RWPE2 (cell line): ENCODE results near the gene TSPAN6.

Source experiments
- ATAC-seq: fragments of 200-7000 bp; cut with Tn5 transposase; 3 replicates; pipeline ENCODE4 v1.9.1; 2021; ENCODE audit warnings: low read depth
- DNase-seq: peaks from one replicate; pipeline ENCODE4 v3.0.0-alpha.2; 2020; ENCODE audit warnings: low spot score
- H3K27ac ChIP-seq: fragments of 450-650 bp; 2 replicates; pipeline ENCODE4 v1.5.1; 2017; ENCODE audit warnings: mild to moderate bottlenecking; ENCODE audit not compliant: poor library complexity, severe bottlenecking
- H3K27me3 ChIP-seq: fragments of 250-450 bp; sonication (Bioruptor Pico); 2 replicates; pipeline ENCODE4 v1.5.1; 2021; ENCODE audit warnings: mild to moderate bottlenecking, moderate library complexity; ENCODE audit not compliant: insufficient read depth, poor library complexity, severe bottlenecking
- H3K36me3 ChIP-seq: fragments of 250-450 bp; sonication (Bioruptor Pico); 2 replicates; pipeline ENCODE4 v1.5.1; 2020; ENCODE audit warnings: low read depth, mild to moderate bottlenecking, moderate library complexity
- H3K4me1 ChIP-seq: fragments of 250-450 bp; sonication (Bioruptor Pico); 2 replicates; pipeline ENCODE4 v1.5.1; 2021; ENCODE audit warnings: mild to moderate bottlenecking, moderate library complexity; ENCODE audit not compliant: insufficient read depth, poor library complexity, severe bottlenecking
- H3K4me3 ChIP-seq: fragments of 250-450 bp; sonication (Bioruptor Pico); 2 replicates; pipeline ENCODE4 v1.5.1; 2021; ENCODE audit warnings: mild to moderate bottlenecking, moderate library complexity; ENCODE audit not compliant: severe bottlenecking
- H3K9me3 ChIP-seq: fragments of 250-450 bp; sonication (Bioruptor Pico); 2 replicates; pipeline ENCODE4 v1.5.1; 2021; ENCODE audit warnings: mild to moderate bottlenecking, moderate library complexity; ENCODE audit not compliant: severe bottlenecking
- CTCF ChIP-seq: fragments of 450-650 bp; IDR thresholded peaks from one replicate; pipeline ENCODE4 v1.5.1; 2017; ENCODE audit warnings: mild to moderate bottlenecking, moderate library complexity; ENCODE audit not compliant: poor library complexity, severe bottlenecking

Gene TSPAN6

DNA sequence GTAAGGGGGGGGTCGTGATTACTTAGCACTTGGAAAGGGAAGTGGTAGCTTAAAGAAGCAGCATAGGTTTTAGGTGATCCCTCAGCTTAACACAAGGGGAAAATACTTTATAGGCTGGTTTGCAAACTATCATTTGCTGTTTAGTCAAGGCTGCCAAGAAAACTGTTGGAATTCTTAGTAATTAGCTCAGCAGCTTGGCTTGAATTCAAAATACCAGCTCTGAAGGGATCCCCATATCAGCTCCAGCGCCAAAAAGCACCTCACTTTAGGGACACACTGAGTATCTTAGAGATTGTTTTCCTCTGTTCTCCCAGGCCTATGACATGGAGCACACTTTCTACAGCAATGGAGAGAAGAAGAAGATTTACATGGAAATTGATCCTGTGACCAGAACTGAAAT lies 43.0 kb downstream of the TSPAN6 start:
- Histone ChIP-seq H3K36me3 (no peaks in the 10 kb centered on the region), H3K4me1 (no peaks in the 10 kb centered on the region), H3K27ac (no peak overlapping the region), H3K27me3 (no peaks in the 10 kb centered on the region), H3K9me3 (no peaks in the 10 kb centered on the region), H3K4me3 (no peak overlapping the region)
- ATAC-seq (no peak), DNase-seq (no peak)
- TF ChIP-seq CTCF: no peak

DNA sequence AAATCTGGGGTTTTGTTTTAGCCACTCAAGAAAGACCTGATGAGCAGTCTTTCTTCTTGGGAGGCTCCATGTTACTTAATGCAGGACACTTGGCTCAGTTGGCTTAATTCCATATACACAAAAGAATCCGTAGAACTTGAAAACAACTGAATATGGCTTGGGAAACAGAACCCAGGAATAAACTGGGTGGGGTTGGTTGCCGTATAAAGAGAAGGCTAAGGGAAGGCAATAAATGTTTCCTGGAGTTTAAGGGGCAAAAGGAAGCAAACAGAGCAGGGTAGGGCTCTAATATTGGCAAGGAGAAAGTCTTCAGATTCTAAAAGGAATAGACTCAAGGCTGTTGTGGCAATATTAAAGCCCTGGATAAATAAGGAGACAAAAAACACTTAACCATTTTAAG lies 43.5 kb downstream of the TSPAN6 start:
- no peak for ATAC-seq
- no peaks in the 10 kb centered on the region for H3K4me1 ChIP-seq
- no peak for DNase-seq
- no peak overlapping the region for H3K4me3 ChIP-seq
- no peaks in the 10 kb centered on the region for H3K9me3 ChIP-seq
- H3K27me3 ChIP-seq: no peaks in the 10 kb centered on the region
- H3K36me3 ChIP-seq: no peaks in the 10 kb centered on the region
- TF ChIP-seq CTCF: no peak
- no peak overlapping the region for H3K27ac ChIP-seq

DNA sequence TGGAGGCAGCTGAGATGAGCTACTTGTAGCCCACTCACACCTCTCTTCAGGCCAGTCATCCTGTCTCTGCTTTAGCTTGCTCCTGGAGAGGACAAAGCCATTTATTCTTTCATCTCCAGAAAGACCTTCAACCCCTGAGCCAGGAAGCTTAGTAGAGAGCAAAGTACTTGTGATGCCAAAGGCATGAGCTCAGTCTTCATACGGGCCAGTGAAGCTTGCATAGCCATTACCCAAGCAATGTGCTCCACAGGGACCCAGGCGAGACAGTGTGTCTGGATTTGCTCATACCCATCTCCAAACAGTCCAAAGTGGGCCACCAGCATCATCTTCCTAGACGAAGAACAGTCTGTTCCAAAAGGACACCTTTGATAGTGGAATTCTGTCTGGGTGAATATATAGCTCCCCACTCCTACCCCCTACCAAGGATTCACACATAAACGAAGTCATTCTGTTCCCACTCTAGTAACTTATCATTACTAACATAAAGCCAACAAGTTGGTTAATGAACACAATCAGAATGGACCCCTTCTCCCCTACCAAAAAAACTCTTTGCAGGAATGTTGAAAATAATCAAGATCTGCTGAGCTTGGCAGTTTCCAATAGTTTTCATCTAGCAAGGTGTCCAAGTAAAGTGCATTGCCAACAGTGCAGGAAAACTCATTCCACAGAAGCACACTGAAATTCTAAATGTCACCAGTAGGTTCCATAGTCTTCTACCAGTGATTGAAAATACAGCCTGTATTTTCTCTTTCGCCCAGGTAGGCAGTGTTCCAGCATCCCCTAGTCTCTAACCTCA lies 45.2 kb downstream of the TSPAN6 start:
- no peaks in the 10 kb centered on the region for H3K36me3 ChIP-seq
- H3K4me3 ChIP-seq: no peak overlapping the region
- H3K27ac ChIP-seq: no peak overlapping the region
- H3K4me1 ChIP-seq: no peaks in the 10 kb centered on the region
- H3K9me3 ChIP-seq: no peaks in the 10 kb centered on the region
- DNase-seq (no peak), ATAC-seq (no peak)
- TF ChIP-seq CTCF: no peak
- H3K27me3 ChIP-seq: no peaks in the 10 kb centered on the region

- Histone ChIP-seq H3K27me3 (no peaks in the 10 kb centered on the region), H3K4me3 (no peak overlapping the region), H3K27ac (no peak overlapping the region), H3K9me3 (no peaks in the 10 kb centered on the region), H3K4me1 (no peaks in the 10 kb centered on the region), H3K36me3 (no peaks in the 10 kb centered on the region)
- DNase-seq (no peak), ATAC-seq (no peak)
- TF ChIP-seq CTCF: no peak
These were observed 48.7 kb downstream of the TSPAN6 start for GRCh38 chrX:100587861-100588260.

DNA sequence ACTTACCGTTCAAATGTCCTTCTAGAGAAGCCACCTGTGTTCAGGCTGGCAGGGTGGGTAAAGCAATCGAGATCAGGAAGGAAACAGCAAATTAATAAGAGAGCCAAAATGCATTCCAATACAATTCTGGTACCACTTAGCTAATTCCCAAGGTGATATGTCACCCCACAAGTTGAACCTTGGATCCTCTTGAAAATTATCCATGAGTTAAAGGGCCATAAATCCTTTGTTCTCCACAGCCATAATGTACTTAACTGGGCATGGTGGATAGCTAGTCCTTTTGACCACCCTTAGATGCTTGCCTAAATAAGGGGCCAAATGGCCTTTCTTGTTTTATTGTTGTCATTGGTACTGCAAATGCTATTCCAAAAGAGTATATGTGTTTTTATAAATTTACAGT lies 49.9 kb downstream of the TSPAN6 start:
- no peaks in the 10 kb centered on the region for H3K36me3 ChIP-seq
- ATAC-seq: no peak
- TF ChIP-seq CTCF: no peak
- H3K27me3 ChIP-seq: no peaks in the 10 kb centered on the region
- no peaks in the 10 kb centered on the region for H3K4me1 ChIP-seq
- DNase-seq: no peak
- no peak overlapping the region for H3K27ac ChIP-seq
- H3K9me3 ChIP-seq: no peaks in the 10 kb centered on the region
- no peak overlapping the region for H3K4me3 ChIP-seq
